RCC 7860 (cell line): ENCODE measurements around the gene ADD1.

ENCODE experiments used
- DNase-seq: peaks from one replicate; pipeline ENCODE4 v3.0.0-alpha.2; 2015; ENCODE audit warnings: low spot score
- FAIRE-seq: peaks from 2 replicates; lab custom pipeline; 2012; peaks lifted over from hg19 to GRCh38; lab: Jason Lieb, UNC

ADD1 gene

GRCh38 chr4:2832309-2832980 lies 11.2 kb upstream of the ADD1 start:
- FAIRE-seq = no peak
- DNase-seq = no peak

GRCh38 chr4:2832981-2833670 lies 10.5 kb upstream of the ADD1 start:
- no peak for DNase-seq
- no peak for FAIRE-seq

- no peak for FAIRE-seq
- DNase-seq = no peak
Measured at GRCh38 chr4:2833671-2834000, 10.0 kb upstream of the ADD1 start.

- DNase-seq (no peak), FAIRE-seq (no peak)
Measured at GRCh38 chr4:2834001-2834921, 9.4 kb upstream of the ADD1 start.

GRCh38 chr4:2835978-2836377 lies 7.7 kb upstream of the ADD1 start:
- DNase-seq = no peak
- no peak for FAIRE-seq

GRCh38 chr4:2836391-2836859 lies 7.2 kb upstream of the ADD1 start:
- DNase-seq (no peak), FAIRE-seq (no peak)

GRCh38 chr4:2837110-2837903 lies 6.3 kb upstream of the ADD1 start:
- no peak for FAIRE-seq
- DNase-seq = no peak

- FAIRE-seq (no peak), DNase-seq (no peak)
Measured at GRCh38 chr4:2837904-2838496, 5.6 kb upstream of the ADD1 start.

GRCh38 chr4:2839060-2839459 lies 4.6 kb upstream of the ADD1 start:
- DNase-seq = no peak
- no peak for FAIRE-seq

- DNase-seq (peak; percentile 8), FAIRE-seq (no peak)
Measured at GRCh38 chr4:2842687-2843262, 869 bp upstream of the ADD1 start.

- no peak for FAIRE-seq
- DNase-seq = no peak
Measured at GRCh38 chr4:2843941-2844584, 419 bp downstream of the ADD1 start.

GRCh38 chr4:2846172-2846571 lies 2.5 kb downstream of the ADD1 start:
- DNase-seq = no peak
- FAIRE-seq = no peak

GRCh38 chr4:2847302-2847871 lies 3.7 kb downstream of the ADD1 start:
- FAIRE-seq (no peak), DNase-seq (no peak)

- FAIRE-seq (no peak), DNase-seq (no peak)
Measured at GRCh38 chr4:2848449-2848848, 4.8 kb downstream of the ADD1 start.

GRCh38 chr4:2849267-2850152 lies 5.9 kb downstream of the ADD1 start:
- no peak for DNase-seq
- no peak for FAIRE-seq

GRCh38 chr4:2850966-2851798 lies 7.5 kb downstream of the ADD1 start:
- DNase-seq (no peak), FAIRE-seq (no peak)

- no peak for FAIRE-seq
- no peak for DNase-seq
Measured at GRCh38 chr4:2852481-2852921, 8.9 kb downstream of the ADD1 start.
